ENCODE data around the gene CLDND2.

Gene CLDND2

DNA sequence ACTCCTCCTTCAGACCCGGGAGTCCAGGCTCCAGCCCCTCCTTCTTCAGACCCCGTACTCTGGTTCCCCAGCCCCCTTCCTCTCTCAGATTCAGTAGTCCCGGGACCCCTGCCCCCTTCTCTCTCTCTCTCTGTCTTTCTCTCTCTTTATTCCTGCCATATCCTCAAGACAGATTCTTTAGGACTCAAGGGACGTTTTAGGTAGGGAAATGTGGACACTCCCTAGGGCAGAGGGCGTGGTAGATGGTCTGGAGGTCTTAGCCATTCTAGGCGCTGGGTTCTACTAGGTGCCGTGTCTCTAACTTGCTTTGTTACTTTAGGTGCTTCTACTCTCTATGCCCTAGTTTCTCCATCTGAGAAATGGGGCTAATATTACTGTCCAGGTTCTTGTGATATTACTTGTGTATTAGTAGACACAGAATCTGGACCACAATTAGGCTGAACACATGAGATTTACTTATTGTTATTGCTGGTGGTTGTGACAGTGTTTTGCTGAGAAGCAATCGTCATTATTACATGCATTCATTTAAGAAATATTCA lies 22.3 kb upstream of the CLDND2 start:
- TF ChIP-seq, protein P1, sequence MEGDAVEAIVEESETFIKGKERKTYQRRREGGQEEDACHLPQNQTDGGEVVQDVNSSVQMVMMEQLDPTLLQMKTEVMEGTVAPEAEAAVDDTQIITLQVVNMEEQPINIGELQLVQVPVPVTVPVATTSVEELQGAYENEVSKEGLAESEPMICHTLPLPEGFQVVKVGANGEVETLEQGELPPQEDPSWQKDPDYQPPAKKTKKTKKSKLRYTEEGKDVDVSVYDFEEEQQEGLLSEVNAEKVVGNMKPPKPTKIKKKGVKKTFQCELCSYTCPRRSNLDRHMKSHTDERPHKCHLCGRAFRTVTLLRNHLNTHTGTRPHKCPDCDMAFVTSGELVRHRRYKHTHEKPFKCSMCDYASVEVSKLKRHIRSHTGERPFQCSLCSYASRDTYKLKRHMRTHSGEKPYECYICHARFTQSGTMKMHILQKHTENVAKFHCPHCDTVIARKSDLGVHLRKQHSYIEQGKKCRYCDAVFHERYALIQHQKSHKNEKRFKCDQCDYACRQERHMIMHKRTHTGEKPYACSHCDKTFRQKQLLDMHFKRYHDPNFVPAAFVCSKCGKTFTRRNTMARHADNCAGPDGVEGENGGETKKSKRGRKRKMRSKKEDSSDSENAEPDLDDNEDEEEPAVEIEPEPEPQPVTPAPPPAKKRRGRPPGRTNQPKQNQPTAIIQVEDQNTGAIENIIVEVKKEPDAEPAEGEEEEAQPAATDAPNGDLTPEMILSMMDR (conservative IDR thresholded peaks at IDR 0.05), result no peak
- H3K27ac ChIP-seq, result no peak overlapping the region

DNA sequence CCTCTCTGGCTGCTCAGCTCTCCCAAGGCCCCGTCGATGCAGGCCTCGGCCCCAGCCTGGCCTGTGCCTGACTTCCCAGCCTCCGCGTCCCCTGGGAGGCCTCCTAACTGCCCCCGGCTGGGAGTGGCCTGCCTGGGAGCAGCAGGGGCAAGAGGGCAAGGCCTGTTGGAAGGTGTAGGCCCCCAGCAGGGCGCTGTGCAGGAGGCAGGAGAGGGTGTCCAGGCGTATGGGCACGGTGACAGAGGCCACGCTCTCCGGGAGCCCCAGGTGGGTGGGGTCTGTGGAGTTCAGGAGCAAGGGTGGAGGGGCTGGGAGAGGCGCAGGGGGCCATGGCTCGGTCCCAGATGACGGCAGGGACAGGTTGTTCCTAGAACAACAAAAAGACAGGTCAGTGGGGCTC lies 20.3 kb upstream of the CLDND2 start:
- no peak overlapping the region for H3K27ac ChIP-seq
- TF ChIP-seq, protein P1 (conservative IDR thresholded peaks at IDR 0.05), result no peak

DNA sequence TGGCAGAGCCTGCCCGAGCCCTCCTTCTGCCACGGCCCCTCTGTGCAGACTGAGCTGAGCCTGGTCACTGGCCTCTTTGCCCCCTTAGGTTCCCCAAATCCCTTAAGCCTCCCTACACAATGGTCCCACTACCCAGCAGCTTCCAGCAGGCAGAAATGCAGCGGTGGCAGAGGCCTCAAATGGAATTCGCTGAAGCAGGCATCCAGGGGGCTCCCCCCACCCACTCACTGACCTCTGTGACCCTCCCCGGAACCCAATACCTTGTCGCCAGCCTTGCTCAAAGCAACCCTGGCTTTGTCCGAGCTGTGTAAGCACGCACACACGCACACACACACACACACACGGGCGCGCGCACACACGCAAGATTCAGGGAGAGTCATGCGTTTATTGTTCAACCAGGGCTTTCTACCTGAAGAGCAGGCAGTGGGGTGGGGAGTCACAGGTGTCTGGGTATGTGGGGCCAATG lies 19.2 kb upstream of the CLDND2 start, which contains the start of gene LIM2:
Gene LIM2, minus strand, starts transcription at position 51 of the 466 bp plus-strand sequence. CDS start 531 bp downstream, outside the sequence.
- no peak within 1 kb of the TSS for H3K27ac ChIP-seq
- TF ChIP-seq, protein P1 (conservative IDR thresholded peaks at IDR 0.05), result no peak

DNA sequence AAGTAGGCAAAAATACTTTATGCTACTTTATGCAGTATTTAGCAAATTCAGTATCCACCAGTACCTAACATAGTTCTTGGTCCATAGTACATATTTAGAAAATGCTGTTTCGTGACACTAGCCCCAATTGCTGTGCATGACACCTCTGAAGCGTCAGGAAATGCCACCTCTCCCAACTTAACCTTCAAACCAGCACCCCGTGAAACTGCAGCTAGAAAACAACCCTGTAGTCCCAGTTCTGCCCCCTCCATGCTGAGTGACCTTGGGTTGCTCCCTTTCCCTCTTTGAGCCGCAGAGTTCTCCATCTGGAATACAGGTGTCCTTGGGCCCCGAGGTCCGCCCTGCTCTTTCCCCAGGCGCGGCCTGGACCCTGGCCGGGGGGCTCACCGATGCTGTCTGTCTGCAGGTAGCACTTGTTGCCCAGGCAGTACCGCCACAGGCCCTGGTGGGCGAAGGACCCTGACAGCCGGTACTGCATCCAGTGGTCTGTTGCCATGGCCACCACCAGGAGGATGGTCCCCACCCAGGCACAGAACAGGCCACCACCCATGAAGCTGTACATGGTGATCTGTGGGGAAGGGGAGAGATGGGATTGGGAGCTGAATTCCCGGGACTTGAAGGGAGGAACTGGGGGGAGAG lies 18.2 kb upstream of the CLDND2 start:
- no peak overlapping the region for H3K27ac ChIP-seq
- TF ChIP-seq, protein P1 (conservative IDR thresholded peaks at IDR 0.05), result no peak

DNA sequence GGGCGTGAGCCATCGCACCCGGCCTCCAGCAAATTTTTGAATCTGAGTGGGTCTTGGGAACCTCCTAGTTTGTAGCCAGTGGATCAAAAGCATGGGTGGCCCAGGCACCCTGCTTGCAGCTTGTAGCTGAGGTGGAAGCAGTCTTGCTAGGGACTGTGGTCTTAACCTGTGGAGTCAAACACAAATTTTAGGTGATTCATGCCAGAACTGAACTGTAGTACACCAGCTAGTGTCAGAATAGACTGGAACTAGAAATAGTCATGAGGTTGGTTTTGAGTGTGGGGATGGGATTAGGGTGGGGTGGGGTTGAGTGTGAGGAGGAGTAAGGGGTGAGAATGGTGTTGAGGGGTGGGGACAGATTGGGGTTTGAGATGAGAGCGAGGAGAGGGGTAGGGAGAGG lies 13.2 kb upstream of the CLDND2 start:
- no peak overlapping the region for H3K27ac ChIP-seq
- TF ChIP-seq, protein P1 (conservative IDR thresholded peaks at IDR 0.05), result no peak

DNA sequence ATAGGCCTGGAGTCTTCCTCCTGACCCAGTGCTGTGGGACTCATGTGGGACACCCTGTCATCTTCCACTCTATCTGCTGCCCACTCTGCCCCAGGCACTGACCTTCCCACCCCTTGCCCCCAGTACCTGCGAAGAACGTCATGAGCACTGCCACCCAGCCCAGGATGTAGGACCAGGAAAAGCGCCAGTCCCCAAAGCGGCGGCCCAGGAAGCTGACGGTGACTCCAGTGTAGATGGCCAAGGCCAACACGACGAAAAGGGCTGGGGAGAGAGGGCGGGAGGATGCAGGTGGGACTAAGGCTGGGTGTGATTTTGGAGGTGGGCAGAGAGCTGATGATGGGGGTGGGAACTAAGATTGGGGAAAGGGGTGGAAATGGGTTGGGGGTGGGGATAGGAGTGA lies 11.6 kb upstream of the CLDND2 start:
- TF ChIP-seq, protein P1 (conservative IDR thresholded peaks at IDR 0.05), result no peak
- no peak overlapping the region for H3K27ac ChIP-seq

DNA sequence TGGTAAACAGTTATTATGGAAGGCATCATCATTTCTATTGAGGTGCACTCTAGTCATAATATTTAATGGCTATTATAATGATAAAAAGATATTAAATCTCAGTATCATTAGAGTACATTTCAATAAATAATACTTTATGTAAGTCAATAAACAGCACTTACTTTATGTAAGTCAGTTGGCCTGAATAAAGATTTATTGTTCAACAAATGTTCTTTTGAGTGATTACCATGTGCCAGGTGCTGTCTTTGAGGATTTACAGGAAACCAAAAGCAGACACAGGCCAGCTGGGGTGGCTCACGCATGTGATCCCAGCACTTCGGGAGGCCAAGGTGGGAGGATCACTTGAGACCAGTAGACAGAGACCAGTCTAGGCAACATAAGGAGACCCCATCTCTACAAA lies 8.6 kb upstream of the CLDND2 start:
- TF ChIP-seq, protein P1 (conservative IDR thresholded peaks at IDR 0.05), result no peak

More for the DNA sequence above, 8.6 kb upstream of the CLDND2 start:
- H3K27ac ChIP-seq, result peak overlapping the region; percentile 68

All from VCaP (cell line).